SK-N-SH treated with all-trans-retinoic acid at 6 μM for 48 hours (cell line): ENCODE measurements around the gene RPL3.

Experiments
- CSRNP3 ChIP-seq: fragments of 250-450 bp; sonication (Bioruptor Pico); IDR thresholded peaks from 2 replicates; pipeline ENCODE4 v1.5.1; 2021; ENCODE audit warnings: mild to moderate bottlenecking, moderate library complexity
- ISL1 ChIP-seq: fragments of 250-450 bp; sonication (Bioruptor Pico); IDR thresholded peaks from 2 replicates; pipeline ENCODE4 v2.1.2; 2022; ENCODE audit warnings: mild to moderate bottlenecking, moderate library complexity
- PATZ1 ChIP-seq: fragments of 250-450 bp; sonication (Bioruptor Pico); IDR thresholded peaks from 2 replicates; pipeline ENCODE4 v1.8.0; 2020; ENCODE audit warnings: mild to moderate bottlenecking, moderate library complexity, borderline replicate concordance
- POU6F1 ChIP-seq: fragments of 250-450 bp; sonication (Bioruptor Pico); IDR thresholded peaks from 2 replicates; pipeline ENCODE4 v1.8.0; 2021; ENCODE audit warnings: low read depth, mild to moderate bottlenecking, moderate library complexity, borderline replicate concordance
- RARB ChIP-seq: fragments of 250-450 bp; sonication (Bioruptor Pico); IDR thresholded peaks from 2 replicates; pipeline ENCODE4 v1.8.0; 2021; ENCODE audit warnings: mild to moderate bottlenecking, moderate library complexity
- SNAI2 ChIP-seq: fragments of 250-450 bp; sonication (Bioruptor Pico); IDR thresholded peaks from 2 replicates; pipeline ENCODE4 v1.5.0; 2020; ENCODE audit warnings: mild to moderate bottlenecking, moderate library complexity
- TCF4 ChIP-seq: fragments of 250-450 bp; sonication (Bioruptor Pico); IDR thresholded peaks from 2 replicates; pipeline ENCODE4 v1.8.0; 2021; ENCODE audit warnings: mild to moderate bottlenecking, moderate library complexity, borderline replicate concordance
- TOX ChIP-seq: fragments of 250-450 bp; sonication (Bioruptor Pico); IDR thresholded peaks from 2 replicates; pipeline ENCODE4 v1.8.0; 2021; ENCODE audit warnings: mild to moderate bottlenecking, moderate library complexity, borderline replicate concordance
- TSHZ2 ChIP-seq: fragments of 250-450 bp; sonication (Bioruptor Pico); IDR thresholded peaks from 2 replicates; pipeline ENCODE4 v1.5.0; 2020; ENCODE audit warnings: mild to moderate bottlenecking, moderate library complexity
- ZFP30 ChIP-seq: fragments of 450-650 bp; formaldehyde crosslinking; IDR thresholded peaks from 2 replicates; pipeline ENCODE4 v1.5.0; 2022; ENCODE audit warnings: mild to moderate bottlenecking, moderate library complexity
- ZNF565 ChIP-seq: fragments of 450-650 bp; formaldehyde crosslinking; conservative IDR thresholded peaks from 2 replicates; pipeline ENCODE4 v1.5.0; 2020; ENCODE audit warnings: low read depth, mild to moderate bottlenecking, moderate library complexity
- ZNF70 ChIP-seq: fragments of 450-650 bp; formaldehyde crosslinking; IDR thresholded peaks from 2 replicates; pipeline ENCODE4 v1.5.0; 2020; ENCODE audit warnings: mild to moderate bottlenecking, moderate library complexity

GRCh38 chr22:39349967-39350726 is 30.7 kb upstream of the RPL3 start, which contains the start of gene SYNGR1:
- no peak for TF ChIP-seq ZNF70 (CRISPR knock-in tag)
- no peak for TF ChIP-seq CSRNP3
- TF ChIP-seq POU6F1 (CRISPR knock-in tag): no peak
- no peak for TF ChIP-seq ISL1 (CRISPR knock-in tag)
- TF ChIP-seq TCF4: no peak
- no peak for TF ChIP-seq ZNF565 (CRISPR knock-in tag)
- TF ChIP-seq TSHZ2 (CRISPR knock-in tag): no peak
- TF ChIP-seq RARB (CRISPR knock-in tag): no peak
- TF ChIP-seq SNAI2 (CRISPR knock-in tag): no peak
- no peak for TF ChIP-seq PATZ1 (CRISPR knock-in tag)
- TF ChIP-seq ZFP30: no peak
- no peak for TF ChIP-seq TOX (CRISPR knock-in tag)
